ENCODE results near the gene CDH2. TPM values are rescaled to one million over a fixed set of nuclear protein-coding genes. Genes with fewer than 3 reads are reported as not detected.

Gene CDH2
- 10.3 and 16.5 TPM in 2 replicates for total RNA-seq

GRCh38 chr18:28176948-28177827 is at the start of gene CDH2:
TSS of gene CDH2 (minus strand) at chr18:28177130. CDS start at chr18:28177022, 108 bp downstream.

All from placental epithelial cell (primary cell).